Amniotic stem cell (primary cell): Measurements from ENCODE around the gene RAET1L.
"Not testable (repeated sequence)": the region's sequence is repeated elsewhere in the genome, so short reads cannot be mapped to it uniquely, and the experiment has no call there.

Experiments used
- DNase-seq: peaks from one replicate; lab custom pipeline; 2025; lab: John Stamatoyannopoulos, UW

Gene RAET1L

DNA sequence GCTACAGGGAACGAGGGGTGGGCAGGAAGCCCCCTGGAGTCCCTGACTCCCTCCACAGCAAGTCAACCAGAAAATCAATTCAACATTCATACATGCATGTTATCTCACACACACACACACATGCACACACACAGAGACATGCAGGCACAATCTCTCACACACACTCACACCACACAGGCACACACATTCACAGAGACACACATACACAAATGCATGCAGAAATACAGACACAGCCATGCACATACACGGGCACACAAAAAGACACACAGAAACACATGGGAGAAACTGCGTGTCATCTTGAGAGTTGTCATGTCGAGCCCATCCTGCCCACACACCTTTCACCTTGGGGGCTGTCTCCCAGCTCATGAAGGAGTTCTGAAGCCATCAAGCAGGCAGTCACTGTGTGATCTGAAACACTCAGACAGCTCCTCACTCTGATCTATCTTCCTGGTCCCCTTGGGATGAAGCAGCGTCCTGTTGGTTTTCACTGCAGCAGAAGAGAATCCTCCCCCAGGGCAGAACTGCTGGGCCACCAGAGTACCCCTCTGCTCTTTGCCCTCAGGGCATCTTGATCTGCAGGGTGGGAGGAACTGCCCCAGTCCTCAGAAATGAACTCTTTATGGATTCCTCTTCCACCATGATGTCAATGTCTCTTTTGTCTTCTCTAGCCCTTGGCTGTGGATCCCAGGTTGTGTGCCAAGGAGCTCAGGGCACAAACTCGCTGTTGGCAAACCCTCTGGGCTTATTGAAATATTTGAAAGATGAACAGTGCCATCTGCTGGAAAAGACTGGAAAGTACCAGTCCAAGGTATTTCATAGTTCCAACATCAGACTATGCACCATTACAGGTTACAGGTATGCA, 8.8 kb downstream of the RAET1L start:
- peak; percentile 48 for DNase-seq

DNA sequence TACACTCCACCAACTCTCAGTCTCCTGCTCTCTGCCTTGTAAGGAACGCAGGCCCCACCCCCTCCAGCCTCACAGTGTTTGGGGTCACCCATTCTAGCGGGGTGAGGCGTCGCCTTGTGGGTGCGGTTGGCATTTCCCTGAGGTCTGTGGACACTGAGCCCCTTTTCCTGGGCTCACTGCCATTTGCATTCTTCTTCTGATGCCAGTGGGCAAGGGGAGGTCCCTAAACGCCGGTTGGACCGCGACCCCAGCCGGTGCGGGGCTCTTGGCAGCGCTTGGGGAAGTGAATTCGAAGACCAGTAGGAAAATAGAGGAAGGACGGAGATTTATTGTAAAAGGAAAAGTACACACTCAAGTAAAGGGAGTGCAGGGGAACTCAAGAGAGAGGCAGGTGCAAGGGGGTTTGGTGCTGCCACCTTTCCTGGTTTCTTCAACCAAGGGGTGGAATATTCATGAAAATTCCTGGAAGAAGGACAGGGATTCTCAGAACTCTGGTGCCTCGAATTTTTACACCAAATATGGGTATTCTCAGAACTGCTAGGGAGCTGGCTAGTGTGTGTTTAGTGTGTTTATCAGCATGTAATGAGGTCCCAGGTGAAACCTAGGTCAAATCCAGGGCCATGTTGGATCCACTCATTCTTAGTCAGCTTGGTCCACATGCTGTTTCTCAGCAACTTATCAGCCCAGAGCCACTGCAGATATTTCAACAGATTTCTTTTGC, 9.9 kb downstream of the RAET1L start:
- DNase-seq = not testable (repeated sequence)

DNA sequence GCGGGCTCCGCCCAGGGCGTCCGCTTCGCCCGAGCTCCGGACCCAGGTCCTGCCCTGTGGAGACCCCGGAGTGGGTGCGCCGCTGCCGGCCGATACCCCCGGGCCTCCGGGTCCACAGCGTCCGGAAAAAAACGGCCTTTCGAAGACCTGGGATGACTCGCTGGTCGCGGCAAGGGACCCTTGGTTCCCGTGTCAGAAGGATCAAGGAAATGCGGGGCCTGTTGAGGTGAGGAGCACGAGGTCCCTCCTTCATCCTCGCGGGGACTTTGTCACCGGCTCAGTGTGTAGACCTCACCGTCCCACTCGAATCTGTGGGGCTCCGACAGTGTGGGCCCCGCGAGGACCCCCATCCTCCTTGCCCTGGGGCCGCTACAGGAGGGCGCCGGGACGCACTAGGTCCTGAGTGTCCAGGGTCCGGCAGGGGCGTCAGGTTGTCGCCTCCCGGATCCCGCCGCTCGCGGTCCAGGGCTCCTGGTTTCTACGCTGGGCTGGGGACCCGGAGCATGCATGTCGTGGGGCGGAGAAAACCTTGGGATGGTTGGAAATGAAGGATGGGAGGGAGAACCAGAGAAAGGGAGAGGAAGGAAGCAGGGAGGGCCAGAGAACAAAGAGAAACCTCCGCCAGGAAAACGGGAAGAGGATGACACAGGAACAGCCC, 10.6 kb downstream of the RAET1L start:
- DNase-seq = not testable (repeated sequence)

DNA sequence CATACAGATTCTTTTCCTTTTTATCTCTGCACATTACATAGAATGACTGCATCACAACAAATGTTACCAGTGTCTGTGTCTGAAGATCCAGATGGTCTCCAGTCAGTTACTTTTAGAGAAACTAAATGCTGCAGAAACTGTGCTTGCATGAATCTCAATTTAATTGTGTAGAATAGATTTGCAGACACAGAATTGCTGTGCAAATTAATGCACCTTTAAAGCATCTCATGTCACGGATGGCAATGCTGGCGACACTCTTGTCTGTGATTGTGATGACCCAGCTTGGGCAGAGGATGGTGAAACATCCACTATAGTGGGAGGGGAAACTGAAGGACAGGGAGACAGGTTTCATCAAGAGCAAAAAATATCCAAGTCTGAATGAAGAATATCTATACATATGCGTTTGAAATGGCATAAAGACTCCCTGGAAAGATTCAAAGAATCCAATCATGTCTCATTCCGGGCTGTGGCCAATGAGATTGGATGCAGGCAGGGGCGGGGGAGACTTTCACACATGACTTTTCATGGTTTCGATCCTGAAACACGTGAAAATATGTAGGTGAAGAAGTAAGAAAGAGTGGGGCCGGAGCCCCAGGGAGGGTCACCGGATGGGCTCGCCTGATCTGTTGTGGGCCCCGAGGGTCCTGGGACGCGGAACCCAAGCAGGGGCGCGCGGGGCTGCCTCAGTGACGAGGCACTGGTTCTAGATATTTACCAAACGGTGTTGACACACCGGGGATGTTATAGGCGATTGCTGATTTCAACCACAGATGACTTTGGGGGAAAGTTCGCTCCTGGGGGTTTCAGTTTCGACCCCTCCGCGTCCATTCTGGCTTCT, 11.3 kb downstream of the RAET1L start:
- not testable (repeated sequence) for DNase-seq

DNA sequence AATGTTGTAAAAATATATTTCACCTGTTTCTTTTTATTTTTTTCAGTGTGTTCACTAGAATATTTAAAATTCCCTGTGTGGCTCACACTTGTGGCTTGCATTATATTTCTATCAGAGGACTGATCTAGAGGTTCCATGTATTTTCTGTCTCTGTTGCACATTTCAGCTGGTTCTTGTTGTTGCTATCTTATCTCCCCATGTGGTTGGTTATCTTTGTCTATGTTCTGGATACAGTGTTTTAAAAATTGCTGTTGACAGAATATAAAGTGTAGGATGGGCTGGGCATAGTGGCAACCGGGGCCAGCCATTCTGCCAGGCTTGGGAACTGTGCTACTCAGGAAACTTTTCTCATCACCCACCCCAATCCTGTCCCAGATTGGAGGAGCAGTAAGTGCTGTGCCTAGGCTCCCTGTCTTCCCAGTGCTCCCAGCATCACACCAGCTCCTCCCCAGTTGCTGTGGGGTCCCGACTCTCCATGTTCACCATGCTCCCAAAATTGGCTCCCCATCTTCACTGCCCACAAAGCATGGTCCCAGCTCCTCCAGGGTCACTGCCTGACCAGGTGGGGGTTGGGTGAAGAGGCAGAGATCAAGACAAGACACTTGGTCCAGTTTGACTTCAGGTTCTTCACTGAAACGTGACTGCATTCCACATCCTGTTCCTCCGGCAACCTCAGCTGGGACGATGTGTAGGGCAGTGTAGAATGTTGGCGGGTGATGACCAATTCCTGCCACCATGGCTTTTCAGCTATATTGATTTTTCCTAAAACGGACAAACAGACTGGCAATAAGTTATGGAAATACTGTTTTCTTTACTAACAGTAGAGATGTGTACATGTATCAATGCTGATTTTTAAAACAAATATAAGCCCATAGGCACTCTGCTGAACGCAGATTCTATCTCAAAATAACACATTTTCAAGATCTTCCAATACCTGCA, 12.2 kb downstream of the RAET1L start:
- DNase-seq = not testable (repeated sequence)

DNA sequence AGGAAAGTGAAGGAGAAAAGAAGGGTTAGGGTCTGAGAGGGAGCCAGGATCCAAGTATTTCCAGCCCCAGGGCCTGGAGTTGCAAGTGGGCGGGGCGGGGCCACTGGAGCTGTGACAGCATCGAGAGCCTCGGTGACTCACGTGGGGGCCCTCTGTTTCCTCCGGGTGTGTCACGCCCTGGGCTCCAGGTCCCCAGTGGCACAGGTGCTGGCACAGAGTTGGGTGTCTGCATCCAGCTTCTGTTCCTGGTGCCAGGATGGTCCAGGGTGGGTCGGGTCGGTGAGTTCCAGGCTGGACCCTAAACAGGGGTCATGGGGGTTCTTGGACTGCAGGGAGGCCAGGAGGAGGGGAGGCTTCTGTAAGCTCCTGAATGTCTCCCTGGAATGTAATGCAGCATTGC, 16.7 kb downstream of the RAET1L start:
- DNase-seq = no peak

DNA sequence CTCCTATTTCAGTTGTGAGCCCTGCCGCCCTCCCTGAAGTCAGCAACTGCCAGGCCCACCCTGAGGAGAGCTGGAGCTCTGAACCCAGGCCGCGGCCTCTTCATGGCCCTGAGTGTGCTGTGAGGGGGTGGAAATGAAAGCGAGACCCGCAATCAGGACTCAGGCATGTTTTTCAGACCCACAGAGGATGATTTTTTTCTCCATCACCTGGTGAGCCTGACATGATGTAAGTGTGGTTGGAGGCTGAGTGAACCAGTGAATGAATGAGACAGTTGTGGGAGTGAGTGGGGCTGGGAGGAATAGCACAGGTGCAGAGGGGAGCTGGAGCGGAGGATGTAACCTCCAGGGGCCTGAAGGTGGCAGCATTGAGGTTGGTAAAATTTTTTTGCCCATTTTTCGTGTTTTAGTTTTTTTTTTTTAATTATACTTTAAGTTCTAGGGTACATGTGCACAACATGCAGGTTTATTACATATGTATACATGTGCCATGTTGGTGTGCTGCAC, 18.3 kb downstream of the RAET1L start:
- no peak for DNase-seq

DNA sequence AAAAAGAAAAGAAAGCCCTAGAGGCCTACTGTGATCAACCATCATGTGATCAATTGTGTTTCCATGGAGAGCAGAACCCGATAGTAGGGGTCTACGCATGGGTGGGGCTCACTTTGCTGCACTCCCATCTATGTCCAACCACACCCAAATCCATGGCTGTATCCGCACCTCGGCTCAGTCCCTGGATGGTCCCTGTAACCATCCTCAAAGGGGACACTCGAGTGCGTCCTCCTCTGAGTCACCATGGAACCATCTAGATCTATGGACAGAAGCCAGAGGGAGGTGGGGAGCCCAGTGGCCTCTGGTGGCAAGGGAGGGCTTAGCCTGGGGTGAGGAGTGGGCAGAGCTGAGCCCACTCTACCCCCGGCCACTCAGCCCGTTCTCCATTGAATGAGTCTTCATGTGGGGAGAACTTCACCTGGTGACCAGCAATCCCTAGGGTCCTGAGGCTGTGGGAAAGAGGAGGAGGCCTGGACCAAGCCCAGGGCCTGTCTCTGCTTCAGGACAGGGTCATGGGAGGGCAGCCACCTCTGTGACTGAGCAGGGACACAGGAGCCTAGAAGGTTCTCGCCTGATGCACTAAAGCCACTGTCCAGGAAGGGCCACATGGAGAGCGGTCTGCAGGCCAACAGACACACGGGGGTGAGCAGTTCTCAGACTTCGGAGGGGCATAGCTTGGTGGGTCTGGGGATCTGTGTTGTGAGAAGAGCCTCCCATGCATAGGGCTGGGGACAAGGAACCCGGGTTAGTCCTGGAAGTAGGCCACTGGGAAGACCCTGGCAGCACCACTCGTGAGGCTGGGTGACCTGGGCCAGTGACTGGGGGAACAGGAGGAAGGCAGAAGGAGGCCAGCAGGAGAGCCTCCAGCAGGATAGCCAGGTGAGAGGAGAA, 19.3 kb downstream of the RAET1L start:
- DNase-seq = no peak

DNA sequence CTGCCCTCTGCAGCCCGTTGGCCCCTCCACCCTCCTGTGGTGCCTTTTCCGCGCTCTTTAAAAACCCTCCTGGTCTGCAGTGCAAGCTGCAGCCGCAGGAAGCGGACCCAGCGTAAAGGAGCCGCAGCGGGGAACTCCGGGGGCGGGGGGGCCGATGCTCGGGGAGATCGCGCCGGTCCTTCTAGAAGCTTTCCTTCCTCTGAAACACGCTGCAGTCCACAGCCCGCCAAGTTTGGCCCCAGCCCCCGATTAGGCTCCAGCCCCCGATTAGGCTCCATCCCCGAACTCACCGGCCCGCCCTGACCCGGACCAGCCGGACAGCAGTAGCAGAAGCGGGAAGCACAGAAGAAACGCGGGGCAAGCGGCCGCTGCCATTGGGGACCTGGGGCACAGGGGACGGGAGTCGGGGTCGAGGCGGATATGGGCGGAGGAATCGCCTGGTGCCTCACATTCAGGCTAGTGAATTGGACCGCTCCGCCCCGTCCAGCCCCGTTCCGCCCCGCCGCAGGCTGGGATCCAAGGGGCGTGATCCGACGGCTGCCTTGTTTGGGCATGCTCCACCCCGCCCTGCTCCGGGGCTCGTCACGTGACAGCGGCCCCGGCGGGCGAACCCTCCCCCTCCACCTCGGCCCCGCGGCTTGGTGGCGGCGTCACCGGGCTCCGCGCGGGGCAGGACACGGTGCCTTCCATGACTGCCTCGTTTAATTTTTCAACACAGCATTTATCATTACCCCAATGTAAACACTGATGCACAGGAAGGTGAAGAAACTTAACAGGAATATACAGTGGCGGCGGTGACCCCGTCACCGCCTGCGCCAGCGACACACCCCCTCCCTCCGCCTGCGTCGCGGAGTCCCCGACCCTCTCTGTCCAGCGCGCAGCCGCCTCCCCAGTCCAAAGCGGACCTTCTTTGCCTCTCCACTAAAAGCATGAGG, 20.3 kb downstream of the RAET1L start:
- DNase-seq = peak; percentile 71

DNA sequence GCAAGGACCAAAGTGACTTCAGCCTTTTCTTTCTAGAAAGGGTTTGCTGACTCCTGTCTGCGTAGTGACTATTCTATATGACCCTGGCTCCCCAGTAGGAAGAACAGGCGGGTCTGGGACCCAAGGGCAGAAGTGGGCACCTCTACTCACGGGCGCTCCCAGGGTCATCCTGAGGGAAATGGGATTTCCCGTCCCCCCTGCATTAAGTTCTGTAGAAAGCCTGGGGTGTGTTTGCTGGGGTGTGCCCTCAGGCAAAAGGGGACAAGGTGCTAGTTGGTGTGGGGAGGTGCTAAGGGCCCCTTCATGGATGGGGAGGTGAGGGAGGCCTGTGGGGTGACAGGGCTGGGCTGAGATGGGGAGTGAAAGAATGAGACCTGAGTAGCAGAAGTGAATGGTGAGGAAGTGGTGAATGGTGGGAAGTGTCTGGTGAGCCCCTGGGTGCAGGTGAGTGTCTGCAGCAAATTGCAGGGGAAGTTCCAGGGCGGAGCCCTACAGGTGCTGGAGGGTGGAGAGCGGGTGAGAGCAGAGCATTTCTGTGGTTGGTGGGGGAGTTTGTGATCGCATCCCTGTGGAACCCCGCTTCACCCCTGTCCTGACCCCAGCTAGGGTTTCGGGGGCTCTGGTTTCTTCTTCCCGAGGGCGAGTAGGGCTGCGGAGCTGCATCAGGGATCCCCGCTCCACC, 21.1 kb downstream of the RAET1L start:
- DNase-seq = no peak

DNA sequence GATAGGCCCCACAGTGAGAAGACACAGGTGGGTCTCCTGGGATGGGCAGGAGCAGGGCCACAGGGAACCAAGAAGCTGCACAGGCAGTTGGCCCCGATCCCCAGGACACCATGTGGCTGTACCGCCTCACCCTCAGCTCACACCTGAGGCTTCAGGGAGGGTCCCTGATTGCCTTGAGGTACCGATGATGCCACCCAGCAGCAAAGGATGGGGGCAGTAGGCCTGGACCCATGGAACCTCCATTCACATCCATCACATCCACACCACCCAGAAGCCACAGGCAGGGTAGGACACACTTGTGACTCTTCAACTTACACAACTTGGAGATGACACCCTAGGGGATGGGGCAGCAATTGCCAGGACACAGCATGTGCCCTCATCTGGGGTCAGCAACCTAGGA, 21.7 kb downstream of the RAET1L start:
- not testable (repeated sequence) for DNase-seq

DNA sequence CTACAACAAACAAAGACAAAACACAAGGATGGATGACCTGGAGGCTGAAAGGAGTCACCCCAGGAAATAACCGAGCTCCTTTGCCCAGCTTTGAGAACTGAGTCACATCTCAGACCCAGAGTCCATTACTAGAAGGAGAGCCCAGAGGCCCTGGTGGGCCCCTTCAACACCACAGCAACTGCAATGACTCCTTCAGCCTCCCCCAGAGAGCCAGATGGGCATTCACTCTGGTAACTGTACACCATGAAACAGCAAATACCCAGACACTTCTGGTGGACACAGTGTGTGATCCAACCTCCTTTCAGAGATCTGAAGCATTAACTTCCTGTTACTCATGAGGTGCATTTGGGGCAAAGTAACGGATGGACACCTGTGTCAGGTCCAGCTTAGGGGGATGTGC, 22.6 kb downstream of the RAET1L start:
- no peak for DNase-seq

DNA sequence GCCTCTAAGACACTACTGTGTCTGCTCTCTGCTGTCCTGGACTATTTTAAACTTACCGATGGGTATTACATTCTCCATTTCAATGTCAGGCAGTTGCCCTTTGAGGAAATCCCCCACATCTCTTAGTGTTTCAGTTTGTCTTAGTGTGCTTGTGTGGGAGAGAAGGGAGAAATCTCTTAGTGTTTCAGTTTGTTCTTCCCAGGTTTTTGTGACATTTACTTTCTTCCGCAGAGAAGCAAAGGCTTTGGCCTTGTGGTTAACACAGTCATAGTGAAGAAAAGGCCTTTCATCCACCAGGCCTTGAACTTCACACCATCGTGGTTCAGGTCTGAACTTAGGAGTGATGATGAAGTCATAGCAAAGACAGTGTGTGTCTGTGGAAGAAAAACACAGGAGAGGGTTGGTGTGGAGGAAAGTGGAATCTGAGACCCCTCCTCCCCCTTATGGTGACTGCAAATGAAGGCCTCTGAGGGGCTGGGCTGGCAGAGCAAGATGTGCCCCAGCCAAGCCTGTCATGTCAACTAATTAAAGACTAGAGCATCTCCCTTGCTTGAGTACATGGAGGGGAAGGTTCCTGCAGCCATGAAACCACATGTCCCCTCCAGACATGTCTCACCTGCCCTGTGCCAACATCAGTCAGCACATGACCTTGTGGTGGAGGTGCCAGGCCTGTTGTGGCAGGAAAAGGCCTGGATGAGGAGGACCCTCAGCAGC, 23.9 kb downstream of the RAET1L start:
- no peak for DNase-seq

DNA sequence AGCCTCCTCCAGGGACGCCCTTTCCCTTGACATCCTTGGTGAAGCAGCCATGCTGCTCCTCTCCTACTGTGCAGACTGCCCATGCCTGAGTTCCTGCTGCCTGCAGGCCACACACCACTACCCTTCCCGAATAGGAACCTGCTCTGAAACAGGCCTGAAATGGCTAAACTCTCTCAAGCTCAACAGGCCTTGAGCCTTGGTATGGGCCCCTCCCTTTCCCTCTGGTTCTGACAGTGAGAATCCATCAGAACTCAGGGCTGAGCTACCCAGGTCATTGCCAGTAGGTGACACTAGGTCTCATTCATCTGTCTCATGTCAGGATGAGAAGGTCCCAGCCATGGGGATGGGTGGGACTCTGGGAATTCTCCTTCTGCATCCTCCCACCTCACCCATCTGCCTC, 25.7 kb downstream of the RAET1L start:
- DNase-seq = no peak

DNA sequence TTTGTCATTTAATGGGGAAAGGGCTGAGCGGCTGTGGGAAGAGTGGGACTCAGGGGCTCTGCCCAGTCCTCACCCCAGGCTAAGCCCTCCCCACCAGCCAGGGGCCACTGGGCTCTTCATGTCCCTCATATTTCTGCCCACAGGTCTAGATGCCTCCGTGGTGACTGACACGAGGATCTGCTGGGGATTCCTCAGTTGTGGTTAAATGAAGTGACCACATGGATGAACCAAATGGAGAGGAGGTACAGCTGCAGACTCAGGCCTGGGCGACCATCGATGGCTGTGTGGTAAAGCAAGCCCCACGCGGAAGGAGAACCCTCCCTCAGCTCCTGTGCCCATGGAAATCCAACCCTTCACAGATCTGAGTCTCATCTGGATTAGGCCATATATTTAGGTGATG, 29.4 kb downstream of the RAET1L start:
- no peak for DNase-seq

DNA sequence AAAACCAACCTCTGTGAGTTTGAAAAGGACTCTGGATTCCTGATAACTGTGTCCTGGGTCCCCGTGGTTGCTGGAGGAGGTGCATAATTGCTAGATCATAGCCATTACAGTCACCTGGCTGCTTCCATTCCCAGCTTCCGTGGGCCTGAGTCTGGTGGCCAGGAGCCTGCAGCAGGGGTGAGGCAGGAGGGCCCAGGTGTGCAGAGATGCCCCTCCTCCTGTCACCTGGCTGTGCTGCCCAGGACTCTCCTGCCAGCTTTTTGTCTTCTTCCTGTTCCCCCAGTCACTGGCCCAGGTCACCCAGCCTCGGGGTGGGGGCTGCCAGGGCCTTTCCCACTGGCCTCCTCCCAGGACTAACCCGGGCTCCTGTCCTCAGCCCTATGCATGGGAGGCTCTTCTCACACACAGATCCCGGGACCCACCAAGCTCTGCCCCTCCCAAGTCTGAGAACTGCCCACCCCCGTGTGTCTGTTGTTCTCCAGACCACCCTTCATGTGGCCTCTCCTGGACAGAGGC, 30.0 kb downstream of the RAET1L start:
- no peak for DNase-seq

DNA sequence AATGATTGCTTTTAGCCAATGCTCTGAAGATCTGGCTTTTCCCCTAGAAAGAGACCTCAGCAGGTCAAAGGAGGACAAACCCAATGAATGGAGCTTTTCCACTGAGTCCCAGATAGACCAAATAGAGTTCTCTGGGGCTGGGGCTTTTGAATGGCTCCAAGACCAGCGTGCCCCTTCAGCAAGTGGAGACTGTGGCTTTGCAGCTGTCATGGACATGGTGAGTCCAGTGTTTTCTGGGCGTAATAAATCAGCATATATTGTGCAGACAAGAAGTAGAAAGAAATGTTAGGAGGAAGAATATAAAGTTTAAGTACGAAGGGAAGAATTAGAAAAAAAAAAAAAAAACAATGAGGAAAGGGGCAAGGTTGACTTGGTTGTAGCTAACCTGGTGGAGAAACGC, 33.5 kb downstream of the RAET1L start:
- no peak for DNase-seq
